ENCODE measurements around the gene CD2AP. TPM values are rescaled to one million over a fixed set of nuclear protein-coding genes. Genes with fewer than 3 reads are reported as not detected.
"Not testable (repeated sequence)": the region's sequence is repeated elsewhere in the genome, so short reads cannot be mapped to it uniquely, and the experiment has no call there.

CD2AP gene
- total RNA-seq, 1 donor from 2014 or later: 27.3 TPM

DNA sequence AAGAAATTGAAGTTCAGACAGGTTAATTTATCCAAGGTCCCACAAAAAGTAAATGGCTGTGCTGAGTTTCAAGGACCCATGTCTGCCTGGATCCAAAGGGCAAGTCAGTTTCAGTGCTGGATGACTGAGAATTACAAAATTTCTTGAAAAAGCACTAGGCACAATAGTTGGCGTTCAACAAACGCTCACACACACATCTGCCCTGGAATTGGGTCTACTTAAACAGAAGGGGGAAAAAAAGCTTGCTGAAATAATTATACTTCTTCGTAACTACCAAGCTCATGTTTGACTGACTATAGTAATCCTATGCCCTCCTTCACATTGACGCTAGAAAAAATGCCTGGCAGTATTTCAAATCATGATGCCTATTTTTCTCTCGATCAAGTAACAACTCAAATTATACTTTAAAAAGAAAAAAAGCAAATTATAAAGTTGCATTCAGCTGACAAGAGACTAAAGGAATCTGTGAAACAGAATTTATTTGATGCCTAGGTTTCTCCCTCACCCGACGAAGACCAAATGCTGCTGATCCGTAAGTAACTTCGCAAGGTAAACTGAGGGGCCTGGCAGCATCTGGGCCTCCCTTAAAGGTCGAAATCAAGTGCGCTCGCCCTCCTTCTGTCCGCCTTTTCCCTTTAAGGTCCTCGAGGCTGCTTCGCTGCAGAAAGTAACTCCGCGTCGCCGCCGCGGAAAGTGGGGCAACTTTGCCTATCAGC lies 650 bp upstream of the CD2AP start:
- peaks cover 45% of the 10 kb centered on the region for H3K4me1 Mint-ChIP-seq (ENCODE audit: low read depth)
- H3K27ac Mint-ChIP-seq: peak overlapping the region; percentile 77
- H3K36me3 Mint-ChIP-seq (ENCODE audit: low read depth): peaks cover 2% of the 10 kb centered on the region
- peaks cover 7% of the 10 kb centered on the region for H3K27me3 Mint-ChIP-seq (ENCODE audit: insufficient read depth)
- intact Hi-C loops (cut with micrococcal nuclease): loop anchor here (1.0 to 5.0 kb wide), 2 partner anchors 63 to 95 kb away; no protein-coding TSS in a partner anchor
- no peak for DNase-seq (ENCODE audit: low spot score)
- H3K4me3 Mint-ChIP-seq: peak overlapping the region; percentile 99
- no peaks in the 10 kb centered on the region for H3K9me3 Mint-ChIP-seq

DNA sequence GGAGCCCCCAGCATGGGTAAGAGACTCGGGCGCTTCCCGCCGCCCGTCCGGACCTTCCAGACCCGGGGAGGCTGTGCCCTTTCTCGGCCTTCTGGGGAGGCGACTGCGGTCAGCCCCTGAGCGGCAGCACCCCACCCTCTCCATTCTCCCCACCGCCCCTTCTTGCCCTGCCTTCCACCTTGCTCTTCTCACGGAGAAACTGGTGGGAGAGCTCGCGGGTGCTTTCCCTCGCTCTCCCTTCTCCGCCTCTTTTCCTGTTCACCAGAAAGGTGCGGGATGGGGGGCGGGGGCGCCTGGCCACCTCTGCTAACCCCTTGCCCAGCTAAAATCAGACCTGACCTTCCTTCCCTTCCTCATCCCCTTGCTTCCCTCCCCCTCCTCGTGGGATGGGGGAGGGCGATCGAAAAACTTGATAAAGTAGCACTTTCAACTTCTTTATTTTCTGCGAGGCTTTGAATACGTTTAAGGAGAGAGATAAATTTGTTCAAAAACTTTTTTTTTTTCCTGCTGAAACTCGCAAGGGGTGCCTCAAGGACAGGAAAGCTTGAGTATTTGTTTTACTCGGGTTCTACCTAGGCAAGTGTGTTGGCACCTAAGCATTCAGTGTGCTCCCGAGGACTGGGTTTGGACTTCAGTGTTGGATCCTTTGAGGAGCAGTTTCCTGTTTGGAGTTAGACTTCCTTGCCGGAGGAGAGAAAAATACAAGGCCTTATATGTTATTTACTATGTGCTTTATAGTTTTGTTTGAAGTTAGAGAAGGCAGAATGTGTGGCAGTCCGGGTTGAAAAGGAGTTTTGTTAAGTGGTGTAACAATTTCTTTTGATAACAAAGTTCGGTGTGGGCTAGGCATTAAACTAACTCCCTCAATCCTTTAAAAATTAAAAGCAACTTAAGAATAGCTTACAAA lies 897 bp downstream of the CD2AP start:
- H3K27me3 Mint-ChIP-seq (ENCODE audit: insufficient read depth): peaks cover 2% of the 10 kb centered on the region

DNA sequence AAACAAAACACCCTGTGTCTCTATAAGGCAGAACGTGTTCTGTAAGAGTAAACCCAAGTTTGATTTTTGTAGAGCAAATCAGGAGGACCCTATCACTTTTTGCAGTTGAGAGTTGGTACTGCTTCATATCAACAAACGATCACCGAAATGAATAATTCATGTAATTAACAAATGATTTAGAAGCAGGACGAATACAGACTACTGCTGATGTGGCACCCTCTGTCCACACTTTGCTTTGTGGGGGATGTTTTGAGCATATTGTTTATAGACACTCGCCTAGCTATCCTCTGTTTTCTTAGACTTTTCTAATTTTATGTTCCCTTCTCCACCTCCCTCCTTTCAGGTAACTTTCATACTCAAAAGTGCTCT lies 1.5 kb downstream of the CD2AP start:
- H3K27ac Mint-ChIP-seq: peak overlapping the region; percentile 96
- peaks cover 2% of the 10 kb centered on the region for H3K36me3 Mint-ChIP-seq (ENCODE audit: low read depth)
- peaks cover 2% of the 10 kb centered on the region for H3K27me3 Mint-ChIP-seq (ENCODE audit: insufficient read depth)
- H3K9me3 Mint-ChIP-seq: no peaks in the 10 kb centered on the region
- peak overlapping the region; percentile 99 for H3K4me3 Mint-ChIP-seq
- peaks cover 60% of the 10 kb centered on the region for H3K4me1 Mint-ChIP-seq (ENCODE audit: low read depth)
- DNase-seq (ENCODE audit: low spot score): no peak
- intact Hi-C loops (cut with micrococcal nuclease): loop anchor here (2.0 to 5.0 kb wide), 2 partner anchors 93 to 168 kb away; no protein-coding TSS in a partner anchor

More for the DNA sequence above, 897 bp downstream of the CD2AP start:
- Mint-ChIP-seq H3K27ac (peak overlapping the region; percentile 96), H3K4me3 (peak overlapping the region; percentile 99), H3K36me3 (ENCODE audit: low read depth) (peaks cover 2% of the 10 kb centered on the region), H3K4me1 (ENCODE audit: low read depth) (peaks cover 53% of the 10 kb centered on the region), H3K9me3 (no peaks in the 10 kb centered on the region)
- no peak for DNase-seq (ENCODE audit: low spot score)
- intact Hi-C loops (cut with micrococcal nuclease): loop anchor here (1.0 to 5.0 kb wide), 3 partner anchors 94 to 1985 kb away; partner anchors contain the start of genes CENPQ and MMUT

DNA sequence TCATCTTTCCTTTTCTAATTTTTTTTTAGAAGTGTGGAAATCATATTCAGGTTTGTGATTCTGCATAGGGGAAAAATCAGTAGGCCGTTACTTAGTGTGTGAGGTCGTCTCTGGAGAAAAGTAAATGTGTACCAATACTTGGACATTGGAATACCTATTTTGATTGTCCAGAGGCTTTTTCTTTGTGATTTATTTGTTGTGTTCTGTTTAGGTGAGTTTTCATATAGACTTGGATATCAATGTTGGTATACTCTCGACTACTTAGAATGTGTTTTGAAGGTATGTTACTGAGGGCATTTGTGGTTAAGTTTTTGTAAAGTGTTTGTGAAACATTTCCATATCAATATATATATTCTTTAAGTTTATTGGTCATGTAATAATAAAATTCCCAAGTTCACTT lies 2.3 kb downstream of the CD2AP start:
- H3K27me3 Mint-ChIP-seq (ENCODE audit: insufficient read depth): peaks cover 2% of the 10 kb centered on the region
- no peak for DNase-seq (ENCODE audit: low spot score)
- intact Hi-C loops (cut with micrococcal nuclease): loop anchor here (2.0 to 5.0 kb wide), 2 partner anchors 92 to 169 kb away; no protein-coding TSS in a partner anchor
- H3K9me3 Mint-ChIP-seq: no peaks in the 10 kb centered on the region
- peaks cover 64% of the 10 kb centered on the region for H3K4me1 Mint-ChIP-seq (ENCODE audit: low read depth)
- peaks cover 2% of the 10 kb centered on the region for H3K36me3 Mint-ChIP-seq (ENCODE audit: low read depth)
- H3K4me3 Mint-ChIP-seq: peak overlapping the region; percentile 28
- H3K27ac Mint-ChIP-seq: no peak overlapping the region

DNA sequence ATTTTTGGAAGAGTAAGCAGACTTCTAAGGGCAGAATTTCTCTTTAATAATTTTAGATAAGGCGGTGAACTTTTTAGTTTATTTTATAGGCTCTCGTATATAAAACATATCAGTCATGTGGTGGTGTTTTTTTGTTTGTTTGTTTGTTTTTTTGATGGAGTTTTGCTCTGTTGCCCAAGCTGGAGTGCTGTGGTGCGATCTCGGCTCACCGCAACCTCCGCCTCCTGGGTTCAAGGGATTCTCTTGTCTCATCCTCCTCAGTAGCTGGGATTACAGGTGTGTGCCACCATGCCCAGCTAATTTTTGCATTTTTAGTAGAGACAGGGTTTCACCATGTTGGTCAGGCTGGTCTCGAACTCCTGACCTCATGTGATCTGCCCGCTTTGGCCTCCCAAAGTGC lies 3.6 kb downstream of the CD2AP start:
- H3K27me3 Mint-ChIP-seq (ENCODE audit: insufficient read depth); H3K9me3 Mint-ChIP-seq; H3K36me3 Mint-ChIP-seq (ENCODE audit: low read depth); intact Hi-C loops (cut with micrococcal nuclease); H3K27ac Mint-ChIP-seq; DNase-seq (ENCODE audit: low spot score); H3K4me3 Mint-ChIP-seq: not testable (repeated sequence)
- peaks cover 61% of the 10 kb centered on the region for H3K4me1 Mint-ChIP-seq (ENCODE audit: low read depth)

DNA sequence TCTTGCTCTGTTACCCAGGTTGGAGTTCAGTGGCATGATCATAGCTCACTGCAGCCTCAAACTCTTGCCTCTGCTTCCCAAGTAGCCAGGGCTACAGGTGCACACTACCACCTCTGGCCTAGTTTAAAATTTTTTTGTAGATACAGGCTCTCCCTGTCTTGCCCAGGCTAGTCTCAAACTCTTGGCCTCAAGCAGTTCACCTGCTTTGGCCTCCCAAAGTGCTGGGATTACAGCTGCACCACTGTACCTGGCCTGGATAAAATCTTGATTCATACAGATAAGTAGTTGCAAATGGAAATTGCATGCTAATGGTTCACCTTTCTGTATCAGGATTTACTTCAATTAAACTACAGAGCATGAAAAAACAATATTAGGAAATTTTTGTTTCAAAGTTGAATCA lies 4.2 kb downstream of the CD2AP start:
- DNase-seq (ENCODE audit: low spot score): no peak
- H3K4me1 Mint-ChIP-seq (ENCODE audit: low read depth): peaks cover 55% of the 10 kb centered on the region
- intact Hi-C loops (cut with micrococcal nuclease): no loop called here
- H3K4me3 Mint-ChIP-seq: no peak overlapping the region
- no peaks in the 10 kb centered on the region for H3K9me3 Mint-ChIP-seq
- no peak overlapping the region for H3K27ac Mint-ChIP-seq
- peaks cover 2% of the 10 kb centered on the region for H3K27me3 Mint-ChIP-seq (ENCODE audit: insufficient read depth)
- peaks cover 2% of the 10 kb centered on the region for H3K36me3 Mint-ChIP-seq (ENCODE audit: low read depth)

DNA sequence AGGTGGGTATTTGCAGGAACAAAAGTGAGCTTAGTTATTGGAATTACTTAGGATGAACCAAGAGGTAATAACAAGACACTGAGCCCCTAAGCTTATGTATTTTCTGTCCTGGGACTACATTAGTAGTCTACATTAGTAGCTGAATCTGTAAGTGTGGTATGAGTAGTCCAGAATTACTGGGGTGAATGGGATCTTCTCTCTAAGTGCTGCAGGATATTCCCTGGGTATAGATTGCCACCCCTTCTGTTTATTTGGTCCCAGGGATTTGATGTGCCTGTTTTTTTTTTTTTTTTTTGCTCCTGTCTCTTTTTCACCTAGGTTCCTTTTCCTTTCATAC lies 5.9 kb downstream of the CD2AP start:
- no peak overlapping the region for H3K4me3 Mint-ChIP-seq
- intact Hi-C loops (cut with micrococcal nuclease): no loop called here
- H3K9me3 Mint-ChIP-seq: no peaks in the 10 kb centered on the region
- no peak for DNase-seq (ENCODE audit: low spot score)
- peaks cover 2% of the 10 kb centered on the region for H3K27me3 Mint-ChIP-seq (ENCODE audit: insufficient read depth)
- no peaks in the 10 kb centered on the region for H3K36me3 Mint-ChIP-seq (ENCODE audit: low read depth)
- no peak overlapping the region for H3K27ac Mint-ChIP-seq
- peaks cover 45% of the 10 kb centered on the region for H3K4me1 Mint-ChIP-seq (ENCODE audit: low read depth)

DNA sequence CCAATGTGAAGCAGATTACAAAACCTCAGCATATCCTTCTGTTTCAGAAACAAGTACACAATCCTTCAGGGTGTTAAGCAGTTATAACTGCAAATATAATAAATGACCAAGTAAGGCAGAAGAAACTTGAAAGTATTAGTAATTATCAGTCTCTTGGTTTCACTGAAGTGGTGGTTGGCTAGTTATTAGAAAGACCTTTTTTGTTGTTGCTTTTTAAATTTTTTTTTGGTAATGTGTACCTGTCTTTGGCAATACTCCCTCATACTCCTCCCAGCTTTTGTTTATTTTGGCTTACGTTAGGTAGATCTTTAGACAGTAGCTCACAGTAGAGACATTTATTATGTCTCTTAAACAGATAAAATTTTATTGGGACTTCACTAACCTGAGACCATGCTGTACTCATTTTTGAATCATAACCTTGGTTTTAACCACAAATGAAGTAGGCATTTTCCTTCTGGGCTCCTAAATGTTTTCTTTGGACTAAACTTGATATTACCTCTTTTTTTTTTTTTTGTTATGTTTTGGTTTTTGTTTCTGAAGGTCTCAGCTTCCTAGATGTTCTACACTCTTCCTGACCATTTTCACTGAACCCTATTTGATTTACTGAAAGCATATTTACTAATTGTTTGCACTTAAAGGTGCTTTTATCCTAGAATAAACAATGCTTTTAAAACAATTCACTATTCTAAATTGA lies 6.4 kb downstream of the CD2AP start:
- Mint-ChIP-seq H3K27ac (no peak overlapping the region), H3K27me3 (ENCODE audit: insufficient read depth) (peaks cover 2% of the 10 kb centered on the region), H3K4me1 (ENCODE audit: low read depth) (peaks cover 40% of the 10 kb centered on the region), H3K4me3 (no peak overlapping the region), H3K36me3 (ENCODE audit: low read depth) (no peaks in the 10 kb centered on the region), H3K9me3 (no peaks in the 10 kb centered on the region)
- no peak for DNase-seq (ENCODE audit: low spot score)
- intact Hi-C loops (cut with micrococcal nuclease): no loop called here

DNA sequence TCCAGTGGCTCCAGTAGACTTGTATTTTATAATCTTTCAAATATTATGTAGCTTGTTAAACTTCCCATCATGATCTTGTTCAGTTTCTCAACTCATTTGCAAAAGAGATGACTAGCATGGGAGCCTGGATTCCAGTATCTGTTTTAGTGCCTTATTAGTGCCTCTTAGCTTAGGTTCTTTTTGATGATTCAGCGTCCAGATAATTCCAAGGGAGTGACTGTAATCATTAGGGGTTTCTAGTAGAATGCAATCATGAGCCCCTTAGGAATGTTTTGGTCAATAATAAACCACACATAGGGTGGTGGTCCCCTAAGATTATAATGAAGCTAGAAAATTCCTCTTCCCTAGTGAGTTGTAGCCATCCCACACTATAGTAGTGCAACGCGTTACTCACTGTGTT lies 7.0 kb downstream of the CD2AP start:
- H3K36me3 Mint-ChIP-seq (ENCODE audit: low read depth): no peaks in the 10 kb centered on the region
- H3K4me1 Mint-ChIP-seq (ENCODE audit: low read depth): peaks cover 34% of the 10 kb centered on the region
- peaks cover 2% of the 10 kb centered on the region for H3K27me3 Mint-ChIP-seq (ENCODE audit: insufficient read depth)
- H3K27ac Mint-ChIP-seq: no peak overlapping the region
- no peak for DNase-seq (ENCODE audit: low spot score)
- no peak overlapping the region for H3K4me3 Mint-ChIP-seq
- H3K9me3 Mint-ChIP-seq: no peaks in the 10 kb centered on the region
- intact Hi-C loops (cut with micrococcal nuclease): no loop called here

DNA sequence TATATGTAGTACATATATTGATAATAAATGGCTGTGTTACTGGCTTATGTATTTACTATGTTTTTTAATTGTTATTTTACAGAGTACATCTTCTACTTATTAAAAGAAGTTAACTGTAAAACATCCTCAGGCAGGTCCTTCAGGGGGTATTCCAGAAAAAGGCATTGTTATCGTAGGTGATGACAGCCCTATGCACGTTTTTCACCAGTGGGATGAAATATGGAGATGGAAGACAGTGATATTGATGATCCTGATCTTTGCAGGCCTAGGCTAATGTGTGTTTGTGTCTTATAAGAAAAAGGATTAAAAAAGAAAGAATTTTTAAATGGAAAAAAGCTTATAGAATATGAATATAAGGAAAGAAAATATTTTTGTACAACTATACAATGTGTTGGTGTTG lies 7.5 kb downstream of the CD2AP start:
- peaks cover 29% of the 10 kb centered on the region for H3K4me1 Mint-ChIP-seq (ENCODE audit: low read depth)
- H3K36me3 Mint-ChIP-seq (ENCODE audit: low read depth): no peaks in the 10 kb centered on the region
- H3K27ac Mint-ChIP-seq: no peak overlapping the region
- no peaks in the 10 kb centered on the region for H3K9me3 Mint-ChIP-seq
- H3K4me3 Mint-ChIP-seq: no peak overlapping the region
- intact Hi-C loops (cut with micrococcal nuclease): no loop called here
- DNase-seq (ENCODE audit: low spot score): no peak
- peaks cover 2% of the 10 kb centered on the region for H3K27me3 Mint-ChIP-seq (ENCODE audit: insufficient read depth)

DNA sequence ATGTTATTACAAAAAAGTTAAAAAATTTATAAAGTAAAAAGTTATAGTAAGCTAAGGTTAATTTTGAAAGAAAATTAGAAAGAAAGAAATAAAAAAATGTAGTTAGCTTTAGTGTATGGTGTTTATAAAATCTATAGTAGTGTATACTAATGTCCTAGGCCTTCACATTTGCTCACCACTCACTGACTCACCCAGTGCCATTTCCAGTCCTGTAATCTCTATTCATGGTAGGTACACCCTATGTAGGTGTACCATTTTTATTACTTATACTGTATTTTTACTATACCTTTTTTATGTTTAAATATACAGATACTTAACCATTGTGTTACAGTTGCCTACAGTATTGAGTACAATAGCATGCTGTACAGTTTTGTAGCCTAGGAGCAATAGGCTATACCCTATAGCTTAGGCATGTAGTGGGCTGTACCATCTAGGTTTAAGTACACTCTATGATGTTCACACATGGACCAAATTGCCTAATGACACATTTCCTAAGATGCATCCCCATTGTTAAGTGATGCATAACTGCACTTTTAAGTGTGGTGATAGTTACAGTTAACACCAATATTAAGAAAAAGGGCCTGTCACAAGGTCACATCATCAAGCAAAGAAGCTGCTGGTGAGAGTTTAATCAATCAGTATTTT lies 8.0 kb downstream of the CD2AP start:
- intact Hi-C loops (cut with micrococcal nuclease): no loop called here

DNA sequence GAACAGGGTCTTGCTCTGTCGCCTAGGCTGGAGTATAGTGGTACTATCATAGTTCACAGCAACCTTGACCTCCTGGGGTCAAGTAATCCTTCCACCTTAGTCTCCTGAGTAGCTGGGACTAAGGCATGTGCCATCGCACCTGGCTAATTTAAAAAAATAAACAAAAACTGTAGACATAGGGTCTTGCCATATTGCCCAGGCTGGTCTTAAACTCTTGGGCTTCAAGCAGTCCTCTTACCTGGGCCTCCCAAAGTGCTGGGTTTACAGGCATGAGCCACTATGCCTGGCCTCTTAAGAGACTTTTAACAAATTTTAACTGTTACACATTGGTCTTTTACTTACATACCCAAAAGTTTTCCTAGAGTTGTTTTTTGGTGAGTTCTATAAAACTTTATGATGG lies 12.4 kb downstream of the CD2AP start:
- H3K4me1 Mint-ChIP-seq (ENCODE audit: low read depth): no peaks in the 10 kb centered on the region
- H3K36me3 Mint-ChIP-seq (ENCODE audit: low read depth): no peaks in the 10 kb centered on the region
- no peak overlapping the region for H3K27ac Mint-ChIP-seq
- H3K9me3 Mint-ChIP-seq: no peaks in the 10 kb centered on the region
- no peak for DNase-seq (ENCODE audit: low spot score)
- intact Hi-C loops (cut with micrococcal nuclease): no loop called here
- H3K27me3 Mint-ChIP-seq (ENCODE audit: insufficient read depth): no peaks in the 10 kb centered on the region
- H3K4me3 Mint-ChIP-seq: no peak overlapping the region

More for the DNA sequence above, 8.0 kb downstream of the CD2AP start:
- no peak for DNase-seq (ENCODE audit: low spot score)
- H3K36me3 Mint-ChIP-seq (ENCODE audit: low read depth): no peaks in the 10 kb centered on the region
- H3K4me1 Mint-ChIP-seq (ENCODE audit: low read depth): peaks cover 25% of the 10 kb centered on the region
- no peak overlapping the region for H3K4me3 Mint-ChIP-seq
- H3K27ac Mint-ChIP-seq: no peak overlapping the region
- H3K27me3 Mint-ChIP-seq (ENCODE audit: insufficient read depth): peaks cover 2% of the 10 kb centered on the region
- H3K9me3 Mint-ChIP-seq: no peaks in the 10 kb centered on the region
